NCI-H2196 (cell line): ENCODE measurements around the gene CEACAM4.
"Not testable (repeated sequence)": the region's sequence is repeated elsewhere in the genome, so short reads cannot be mapped to it uniquely, and the experiment has no call there.

Experiments used
- DNase-seq: peaks from one replicate; lab custom pipeline; 2025; ENCODE audit not compliant: unreplicated experiment; lab: John Stamatoyannopoulos, UW

CEACAM4 gene

DNA sequence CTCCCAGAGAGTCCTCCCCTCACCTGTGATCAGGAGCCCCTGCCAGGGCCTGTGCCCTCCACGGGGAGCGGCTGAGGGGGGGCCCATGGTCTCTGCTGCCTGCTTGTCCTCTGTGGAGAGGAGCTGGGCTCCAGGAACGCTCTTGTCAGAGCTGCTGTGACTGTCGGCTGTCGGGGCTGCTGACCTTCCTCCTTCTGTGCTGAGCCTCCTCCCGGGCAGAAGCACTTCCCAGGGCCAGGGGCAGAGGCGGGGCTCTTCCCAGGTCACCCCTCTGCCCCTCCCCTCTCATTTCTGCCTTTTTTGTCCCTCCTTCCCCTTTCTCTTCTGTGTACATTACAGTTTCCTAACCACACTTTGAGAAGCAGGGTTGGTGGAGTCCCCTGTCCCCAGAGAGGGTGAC lies at the start of gene CEACAM4:
TSS of gene CEACAM4 (minus strand) at position 198 of the 400 bp plus-strand sequence. CDS start at position 87, 111 bp downstream.
- no peak for DNase-seq

DNA sequence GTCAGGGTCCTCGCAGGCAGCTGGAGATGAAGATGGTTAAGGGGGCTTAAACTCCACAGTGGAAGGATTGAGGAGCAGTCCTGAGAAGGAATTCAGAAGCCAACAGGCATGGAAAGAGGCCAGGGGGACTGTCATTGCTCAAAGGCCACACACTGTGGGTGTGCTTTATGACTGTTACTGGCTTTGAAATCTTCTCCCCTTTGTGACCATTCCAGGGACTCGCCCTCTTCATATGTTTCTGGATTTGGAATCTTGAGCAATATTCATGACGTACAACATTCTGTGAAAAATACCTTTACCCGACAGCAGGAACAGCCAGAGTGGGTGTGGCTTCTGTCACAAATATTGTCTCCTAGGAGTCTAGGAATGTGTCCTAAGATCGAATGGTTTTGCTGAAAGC lies 44.6 kb upstream of the CEACAM4 start:
- no peak for DNase-seq

DNA sequence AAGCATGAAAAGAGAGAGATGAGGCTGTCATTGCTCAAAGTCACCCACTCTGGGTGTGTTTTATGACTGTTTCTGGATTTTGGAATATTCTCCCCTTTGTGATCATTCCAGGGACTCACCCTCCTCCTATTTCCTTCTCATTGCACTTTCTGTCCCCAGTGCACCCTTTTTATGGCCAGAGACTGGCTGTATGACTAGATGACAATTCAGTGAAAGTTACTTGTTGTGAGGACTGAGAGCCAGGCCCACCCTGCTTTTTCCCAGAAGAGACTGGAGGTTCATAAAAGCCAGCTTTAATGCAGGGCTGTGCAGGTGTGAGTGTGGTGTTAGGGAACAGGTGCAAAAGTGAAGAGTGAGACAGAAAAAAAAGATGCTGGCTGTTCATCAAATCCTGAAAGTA lies 43.9 kb upstream of the CEACAM4 start:
- DNase-seq, result no peak

DNA sequence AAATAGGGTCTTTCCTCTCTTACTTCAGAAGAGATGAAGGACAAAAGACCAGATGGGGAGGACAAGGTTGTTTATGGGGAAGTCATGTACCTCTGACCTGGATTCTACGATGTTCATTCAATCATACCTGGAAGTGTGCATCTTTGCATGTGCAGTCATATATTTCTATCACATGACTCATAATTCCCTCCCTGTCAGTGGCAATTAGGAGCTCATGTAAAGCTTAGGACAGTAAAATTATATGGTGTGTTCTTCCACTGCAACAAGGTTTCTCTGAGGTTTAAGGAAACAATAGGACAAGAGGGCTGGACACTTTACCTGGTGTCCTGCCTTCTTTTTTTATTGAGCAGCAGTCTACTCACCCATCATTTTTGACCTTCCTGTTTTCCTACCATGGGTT lies 41.4 kb upstream of the CEACAM4 start:
- DNase-seq, result no peak

DNA sequence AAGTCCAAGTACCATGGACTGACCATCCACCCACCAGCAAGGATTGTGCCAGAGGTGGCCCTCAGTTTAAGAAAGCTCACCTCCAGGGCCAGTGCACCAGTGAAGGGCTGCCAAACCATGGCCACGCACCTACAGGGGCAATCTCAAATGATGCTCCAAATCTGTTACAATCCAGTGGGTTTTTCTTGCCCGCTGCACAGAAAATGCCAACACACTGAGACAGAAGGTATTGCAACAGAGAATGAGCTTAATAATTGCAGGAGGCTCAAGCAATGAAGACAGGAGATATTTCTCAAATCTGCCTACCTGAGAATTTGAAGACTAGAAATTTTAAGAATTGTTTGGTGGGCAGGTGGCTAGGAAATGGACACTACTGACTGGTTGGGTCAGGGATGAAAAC lies 39.2 kb upstream of the CEACAM4 start:
- no peak for DNase-seq

DNA sequence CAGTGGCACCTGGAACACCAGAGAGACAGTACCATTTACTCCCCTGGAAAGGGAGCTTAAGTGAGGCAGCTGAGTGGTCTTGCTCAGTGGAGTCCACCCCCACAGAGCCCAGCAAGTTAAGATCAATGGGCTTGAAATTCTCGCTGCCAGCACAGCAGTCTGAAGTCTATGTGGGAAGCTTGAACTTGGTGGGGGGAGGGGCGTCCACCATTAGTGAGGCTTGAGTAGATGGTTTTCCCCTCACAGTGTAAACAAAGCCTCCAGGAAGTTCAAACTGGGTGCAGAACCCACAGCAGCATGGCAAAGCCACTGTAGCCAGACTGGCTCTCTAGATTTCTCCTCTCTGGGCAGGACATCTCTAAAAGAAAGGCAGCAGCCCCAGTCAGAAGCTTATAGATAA lies 30.3 kb upstream of the CEACAM4 start:
- no peak for DNase-seq

DNA sequence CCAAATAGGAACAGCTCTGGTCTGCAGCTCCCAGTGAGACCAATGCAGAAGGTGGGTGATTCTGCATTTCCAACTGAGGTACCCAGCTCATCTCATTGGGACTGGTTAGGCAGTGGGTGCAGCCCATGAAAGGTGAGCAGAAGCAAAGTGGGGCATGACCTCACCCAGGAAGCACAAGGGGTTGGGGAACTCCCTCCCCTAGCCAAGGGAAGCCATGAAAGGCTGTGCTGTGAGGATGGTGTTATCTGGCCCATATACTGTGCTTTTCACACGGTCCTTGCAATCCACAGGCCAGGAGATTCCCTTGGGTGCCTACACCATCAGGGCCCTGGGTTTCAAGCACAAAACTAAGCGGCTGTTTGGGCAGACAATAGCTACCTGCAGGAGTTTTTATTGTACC lies 29.9 kb upstream of the CEACAM4 start:
- DNase-seq, result not testable (repeated sequence)

DNA sequence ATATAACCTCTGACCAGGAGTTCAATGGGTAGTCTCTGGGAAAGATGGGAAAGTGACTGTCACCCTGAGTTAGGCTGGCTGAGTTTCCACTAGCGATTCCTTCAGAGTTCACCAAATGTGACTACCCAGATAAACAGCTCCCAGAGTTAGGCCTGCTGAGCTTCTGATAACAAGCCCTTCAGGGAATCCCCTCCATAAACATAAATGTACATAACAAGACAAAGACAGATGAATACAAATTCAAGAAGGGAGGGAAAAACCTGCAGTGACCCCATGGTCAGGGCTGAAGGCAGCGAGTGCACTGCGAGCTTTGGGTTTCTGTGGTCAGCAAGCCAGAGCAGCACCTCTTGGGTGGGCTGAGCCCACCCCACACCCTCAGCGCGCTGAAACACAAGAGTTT lies 25.4 kb upstream of the CEACAM4 start:
- DNase-seq, result no peak

DNA sequence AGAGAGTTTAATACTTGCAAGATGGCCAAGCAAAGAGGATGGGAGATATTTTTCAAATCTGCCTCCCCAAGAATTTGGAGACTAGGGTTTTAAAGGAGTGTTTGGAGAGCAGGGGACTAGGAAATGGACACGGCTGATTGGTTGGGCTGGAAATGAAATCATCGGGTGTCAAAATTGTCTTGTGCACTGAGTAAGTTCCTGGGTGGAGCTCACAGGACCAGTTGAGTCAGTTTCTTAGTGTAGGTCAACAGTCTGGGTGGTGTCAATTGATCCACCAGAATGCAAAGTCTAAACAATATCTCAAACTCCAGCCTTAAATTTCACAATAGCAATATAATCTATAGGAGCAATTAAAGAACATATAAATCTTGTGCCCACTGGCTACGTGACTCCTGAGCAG lies 23.0 kb upstream of the CEACAM4 start:
- no peak for DNase-seq

DNA sequence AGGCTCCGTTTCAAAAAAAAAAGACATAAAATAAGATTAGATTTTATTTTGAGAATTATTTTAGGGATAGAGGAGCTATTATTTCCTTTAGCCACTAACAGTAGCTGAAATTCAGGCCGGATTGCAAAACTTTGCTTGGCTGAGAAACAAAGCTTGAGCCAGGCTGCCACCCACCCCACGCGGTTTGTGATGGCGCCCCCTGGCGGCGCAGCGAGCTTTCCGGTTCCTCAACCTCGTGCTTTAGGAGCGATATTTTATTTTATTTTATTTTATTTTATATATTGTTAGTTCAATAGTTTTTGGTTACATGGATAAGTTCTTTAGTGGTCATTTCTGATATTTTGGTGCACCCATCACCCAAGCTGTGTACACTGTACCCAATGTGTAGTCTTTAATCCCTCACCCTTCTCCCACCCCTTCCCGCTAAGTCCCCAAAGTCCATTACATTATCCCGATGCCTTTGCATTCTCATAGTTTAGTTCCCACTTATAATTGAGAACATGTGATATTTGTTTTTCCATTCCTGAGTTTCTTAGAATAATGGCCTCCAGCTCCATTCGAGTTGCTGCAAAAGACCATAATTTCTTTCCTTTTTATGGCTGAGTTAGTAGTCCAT lies 19.8 kb upstream of the CEACAM4 start:
- DNase-seq, result no peak

DNA sequence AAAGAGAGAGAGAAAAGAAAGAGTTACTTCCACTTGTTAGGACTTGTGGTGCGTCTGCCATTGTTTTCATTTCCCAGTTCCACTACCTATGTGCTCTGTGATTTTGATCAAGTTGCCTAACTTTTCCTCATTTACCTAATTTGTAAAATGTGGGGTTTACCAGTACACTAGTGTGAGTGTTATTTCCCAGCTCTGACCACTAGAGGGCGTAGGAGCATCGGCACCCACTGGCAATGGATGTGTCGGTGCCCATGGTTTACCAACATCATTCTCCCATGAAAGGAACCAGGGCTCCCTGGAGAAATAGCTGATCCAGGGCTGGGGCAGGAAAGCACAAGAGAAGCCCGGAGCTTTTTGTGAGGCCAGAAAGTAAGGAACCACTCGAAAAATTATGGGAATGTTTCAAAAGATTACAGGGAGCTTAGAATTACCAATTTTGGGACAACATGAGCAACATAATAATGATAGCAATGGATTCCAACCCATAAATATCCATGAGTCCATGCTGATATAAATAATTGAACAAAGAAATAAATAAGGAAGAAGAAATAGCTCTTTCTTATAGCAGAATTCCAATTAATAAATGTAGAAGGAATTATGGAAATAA lies 15.1 kb upstream of the CEACAM4 start:
- DNase-seq, result peak; percentile 81

DNA sequence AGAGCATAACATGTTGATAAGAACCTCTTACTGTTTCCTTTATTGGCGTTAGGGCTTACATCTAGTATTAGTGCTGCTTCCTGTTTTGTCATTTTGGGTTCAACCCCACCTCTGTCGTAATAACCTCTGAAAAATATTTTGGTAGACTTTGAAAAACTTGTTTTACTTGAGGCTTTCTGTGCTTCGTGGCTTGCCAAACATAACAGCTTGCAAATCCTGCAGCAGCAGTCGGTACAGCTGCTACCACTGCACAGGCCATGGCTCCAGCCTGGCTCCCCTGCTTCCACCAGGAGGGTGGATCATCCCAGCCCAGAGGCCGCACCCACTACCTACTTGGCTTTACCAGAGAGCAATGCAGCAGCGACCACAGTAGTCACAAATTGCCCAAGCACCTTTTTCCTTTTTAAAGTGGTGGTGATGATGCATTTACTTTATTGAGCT lies 11.8 kb upstream of the CEACAM4 start:
- no peak for DNase-seq

DNA sequence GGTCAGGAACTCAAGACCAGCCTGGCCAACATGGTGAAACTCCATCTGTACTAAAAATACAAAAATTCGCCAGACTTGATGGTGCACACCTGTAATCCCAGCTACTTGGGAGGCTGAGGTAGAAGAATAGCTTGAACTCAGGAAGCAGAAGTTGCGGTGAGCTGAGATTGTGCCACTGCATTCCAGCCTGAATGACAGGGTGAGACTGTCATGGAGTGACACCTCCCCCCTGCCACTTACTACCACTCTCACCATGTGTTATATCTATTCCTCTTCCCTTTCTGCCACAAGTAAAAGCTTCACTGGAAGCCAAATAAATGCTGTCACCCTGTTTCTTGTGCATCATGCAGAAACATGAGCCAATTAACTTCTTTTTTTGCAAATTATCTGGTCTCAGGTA lies 10.6 kb upstream of the CEACAM4 start:
- no peak for DNase-seq

DNA sequence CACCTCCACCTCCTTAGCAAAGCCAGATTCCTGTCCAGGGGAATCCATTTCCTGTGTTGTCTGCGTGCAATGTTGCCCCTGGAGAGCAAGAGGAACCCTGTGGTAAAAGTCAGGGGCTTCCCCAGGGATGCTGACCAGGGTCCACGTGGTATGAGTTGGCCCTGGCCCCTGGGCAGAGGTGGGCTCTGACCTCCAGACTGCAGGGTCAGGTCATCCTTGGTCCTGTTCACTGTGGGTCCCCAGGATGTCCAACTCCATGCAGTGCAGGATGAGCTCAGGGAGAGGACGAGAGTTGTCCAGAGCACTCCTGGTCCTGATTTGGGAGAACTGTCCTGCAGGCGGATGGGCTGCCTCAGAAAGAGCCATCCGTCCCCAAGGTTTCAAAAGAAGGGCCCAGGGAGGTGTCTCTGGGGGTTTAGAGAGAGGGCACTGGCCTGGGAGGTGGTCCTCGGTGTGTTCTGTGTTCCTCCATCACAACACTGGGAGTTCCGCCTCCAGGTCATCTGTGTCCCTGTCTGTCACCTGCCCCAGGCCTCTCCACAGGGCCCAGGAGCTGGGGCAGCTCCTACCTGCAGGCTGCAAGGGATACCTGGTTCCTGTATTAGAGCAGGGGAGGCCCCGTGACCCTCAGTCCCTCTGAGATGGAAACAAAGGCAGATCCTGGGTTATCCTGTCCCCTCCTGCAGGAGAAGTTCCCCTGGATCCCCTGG lies 1.2 kb upstream of the CEACAM4 start:
- no peak for DNase-seq

DNA sequence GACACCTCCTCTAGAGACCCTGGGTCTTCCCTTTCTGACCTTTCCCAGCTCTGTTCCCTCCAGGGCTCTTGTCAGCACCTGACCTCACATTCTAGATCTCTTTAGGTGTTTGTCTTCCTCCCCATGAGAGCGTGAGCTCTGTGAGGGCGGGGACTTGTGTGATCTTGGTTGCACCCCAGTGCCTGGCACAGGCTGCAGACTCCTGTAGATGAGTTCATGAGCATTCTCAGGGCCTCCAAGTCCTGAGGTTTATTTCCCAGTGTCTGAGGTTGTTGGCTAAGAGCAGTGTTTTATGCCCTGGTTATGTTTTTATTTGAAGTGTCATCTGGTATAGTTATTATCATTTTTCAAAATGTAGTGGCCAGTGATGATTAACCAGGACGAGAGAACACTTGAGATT lies 596 bp downstream of the CEACAM4 start:
- DNase-seq, result no peak

DNA sequence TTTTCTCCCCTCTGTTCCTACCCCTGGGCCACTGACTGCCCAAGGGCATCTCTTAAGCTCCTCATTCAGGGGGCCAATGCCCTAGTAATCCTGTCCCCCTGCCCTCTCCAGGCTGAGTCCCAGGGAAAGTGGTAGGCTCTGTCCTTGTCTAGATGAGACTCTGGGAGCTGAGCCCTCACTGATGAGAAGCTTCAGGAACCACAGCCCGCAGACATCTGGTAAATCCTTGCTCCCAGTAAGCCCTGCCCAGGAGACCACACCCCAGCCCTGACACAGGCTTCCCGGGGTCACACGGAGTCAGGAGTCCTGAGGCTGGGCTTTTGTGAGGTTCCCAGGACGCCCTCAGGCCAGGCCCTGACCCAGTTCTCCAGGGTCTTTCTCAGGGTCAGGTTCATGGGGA lies 1.9 kb downstream of the CEACAM4 start:
- no peak for DNase-seq

DNA sequence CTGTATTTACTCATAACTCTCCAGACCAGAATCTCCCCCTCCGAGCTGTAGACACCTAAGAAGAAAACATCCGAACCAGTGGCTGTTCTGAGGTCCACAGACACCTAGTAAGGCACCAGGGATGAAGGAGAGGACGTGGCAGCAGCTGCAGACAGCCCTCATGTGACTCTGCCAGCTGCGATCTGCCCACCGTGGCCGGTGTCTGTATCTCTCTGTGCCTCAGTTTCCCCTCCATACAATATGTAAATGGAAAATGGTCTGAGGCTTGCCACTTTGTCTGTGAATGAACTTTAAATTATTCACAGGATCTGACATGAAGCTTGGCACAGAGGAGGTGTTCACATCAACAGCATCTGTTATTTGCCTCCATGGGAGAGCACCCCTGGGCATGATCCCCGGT lies 2.4 kb downstream of the CEACAM4 start:
- DNase-seq, result no peak

DNA sequence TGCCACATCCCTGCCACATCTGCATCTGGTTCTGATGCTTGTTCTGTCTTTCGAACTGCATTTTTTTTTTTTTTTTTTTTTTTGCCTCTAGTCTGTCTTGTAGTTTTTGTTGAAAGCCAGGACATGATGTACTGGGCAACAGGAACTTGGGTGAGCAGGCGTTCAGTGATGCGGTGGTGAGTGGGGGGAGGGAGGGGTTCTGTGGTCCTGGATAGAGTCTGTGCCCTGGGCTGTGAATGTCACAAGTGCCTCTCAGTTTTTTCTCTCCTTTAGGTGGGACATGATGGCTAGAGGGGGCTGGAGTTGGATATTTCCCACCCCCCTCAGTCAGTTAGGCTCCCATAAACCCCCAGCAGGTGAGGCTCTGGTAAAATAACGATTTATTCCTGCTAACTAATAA lies 3.5 kb downstream of the CEACAM4 start:
- DNase-seq, result no peak

DNA sequence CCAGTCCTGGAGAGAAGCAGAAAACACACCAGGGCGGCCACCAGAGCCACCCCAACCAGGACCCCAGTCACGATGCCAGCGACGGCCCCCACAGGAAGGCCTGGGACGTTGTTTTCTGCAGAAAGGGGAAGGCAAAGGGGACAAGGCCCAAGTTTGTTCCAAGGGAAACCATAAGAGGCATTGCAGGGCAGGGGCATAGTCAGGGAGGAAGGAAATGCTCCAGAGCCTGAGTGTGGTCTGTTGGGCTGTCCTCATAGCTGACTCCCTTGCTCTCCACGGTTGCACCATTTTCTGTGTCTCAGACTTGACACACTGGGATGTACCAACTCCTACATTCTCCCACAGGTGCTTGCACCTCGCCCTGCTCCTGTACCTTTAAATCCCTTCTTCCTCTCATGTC lies 5.2 kb downstream of the CEACAM4 start:
- DNase-seq, result no peak

DNA sequence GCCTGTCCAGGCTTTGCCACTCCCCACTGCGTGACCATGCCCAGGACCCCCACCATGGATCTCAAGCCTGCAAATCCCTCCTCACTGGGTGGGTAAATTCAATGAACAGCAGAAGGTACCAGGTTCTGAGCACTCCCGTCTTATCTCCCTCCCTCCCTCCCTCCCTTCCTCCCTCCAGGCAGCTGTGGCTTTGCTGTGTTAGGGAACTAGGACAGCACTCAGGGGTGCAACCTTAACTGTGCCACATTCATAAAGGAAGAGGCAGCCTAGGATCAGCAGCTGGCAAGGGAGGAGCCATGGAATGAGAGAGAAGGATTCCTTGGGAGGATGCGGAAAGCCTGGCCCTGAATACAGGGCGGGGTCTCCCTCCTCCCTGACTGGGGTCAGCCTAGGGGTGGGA lies 5.6 kb downstream of the CEACAM4 start:
- DNase-seq, result no peak

DNA sequence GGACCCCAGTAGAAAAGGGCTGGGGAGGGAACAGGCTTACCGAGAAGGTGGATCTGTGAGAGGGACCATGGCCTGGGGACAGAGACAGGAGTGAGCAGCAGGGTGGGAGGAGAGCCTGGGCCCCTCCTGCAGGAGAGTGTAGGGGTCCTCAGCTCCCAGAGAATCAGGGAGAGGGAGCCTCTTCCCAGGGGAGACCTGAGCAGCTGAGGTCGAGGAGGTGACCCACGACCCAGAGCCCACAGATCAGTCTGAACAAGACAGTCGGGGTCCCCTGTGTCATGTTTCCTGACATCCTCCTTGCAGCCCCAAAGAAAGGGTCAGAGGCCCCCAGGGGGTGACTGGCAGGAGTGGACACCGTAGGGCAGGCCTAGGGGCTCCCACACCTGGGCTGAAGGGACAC lies 6.7 kb downstream of the CEACAM4 start:
- no peak for DNase-seq

DNA sequence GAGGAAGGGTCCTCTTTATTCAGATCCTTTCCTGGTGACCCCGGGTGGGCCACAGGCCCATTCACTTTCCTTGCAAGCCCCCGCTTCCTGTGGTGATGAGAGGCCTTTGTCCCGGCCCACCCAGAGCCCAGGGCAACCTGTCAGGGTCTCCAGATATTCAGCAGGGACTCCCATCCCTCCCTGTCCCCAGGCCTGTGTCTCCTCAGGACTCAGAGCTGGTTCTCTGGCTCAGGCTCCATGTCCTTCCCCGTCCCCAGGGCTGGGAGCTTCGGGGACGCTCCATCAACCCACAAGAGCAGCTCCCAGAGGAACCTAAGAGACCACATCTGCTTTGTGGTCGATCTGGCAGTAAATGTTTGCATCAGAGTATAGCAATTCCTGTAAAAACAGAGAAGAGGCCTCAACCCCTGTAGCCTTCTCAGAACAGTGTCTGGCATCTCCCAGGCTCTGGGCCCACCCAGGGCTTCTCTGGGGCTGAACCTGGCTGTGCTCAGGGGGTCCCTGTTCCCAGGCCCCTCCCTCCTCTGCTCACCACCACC lies 7.8 kb downstream of the CEACAM4 start:
- no peak for DNase-seq
